SK-N-SH treated with all-trans-retinoic acid at 6 μM for 48 hours (cell line): ENCODE results near the gene GLMP.

Experiments used
- ATAC-seq: fragments of 200-7000 bp; cut with Tn5 transposase; 3 replicates; pipeline ENCODE4 v1.9.1; 2020; ENCODE audit warnings: mild to moderate bottlenecking, moderate library complexity
- ARNTL ChIP-seq: fragments of 450-650 bp; formaldehyde crosslinking; IDR thresholded peaks from 2 replicates; pipeline ENCODE4 v1.5.0; 2020; ENCODE audit warnings: low read depth, mild to moderate bottlenecking, moderate library complexity, borderline replicate concordance
- BACH2 ChIP-seq: fragments of 250-450 bp; sonication (Bioruptor Pico); IDR thresholded peaks from 2 replicates; pipeline ENCODE4 v1.9.0; 2021; ENCODE audit warnings: mild to moderate bottlenecking, borderline replicate concordance
- CREB5 ChIP-seq: fragments of 250-450 bp; sonication (Bioruptor Pico); IDR thresholded peaks from 2 replicates; pipeline ENCODE4 v1.5.1; 2020; ENCODE audit warnings: low read depth, mild to moderate bottlenecking, moderate library complexity
- CSDC2 ChIP-seq: fragments of 250-450 bp; sonication (Bioruptor Pico); IDR thresholded peaks from 2 replicates; pipeline ENCODE4 v1.5.0; 2020; ENCODE audit warnings: mild to moderate bottlenecking, moderate library complexity
- CSRNP3 ChIP-seq: fragments of 250-450 bp; sonication (Bioruptor Pico); IDR thresholded peaks from 2 replicates; pipeline ENCODE4 v1.5.1; 2021; ENCODE audit warnings: mild to moderate bottlenecking, moderate library complexity
- ESRRG ChIP-seq: fragments of 250-450 bp; sonication (Bioruptor Pico); IDR thresholded peaks from 2 replicates; pipeline ENCODE4 v1.6.1; 2021; ENCODE audit warnings: mild to moderate bottlenecking
- GLIS3 ChIP-seq: fragments of 250-450 bp; sonication (Bioruptor Pico); IDR thresholded peaks from 2 replicates; pipeline ENCODE4 v1.5.0; 2020; ENCODE audit warnings: mild to moderate bottlenecking, moderate library complexity
- ISL1 ChIP-seq: fragments of 250-450 bp; sonication (Bioruptor Pico); IDR thresholded peaks from 2 replicates; pipeline ENCODE4 v2.1.2; 2022; ENCODE audit warnings: mild to moderate bottlenecking, moderate library complexity
- OSR1 ChIP-seq: fragments of 250-450 bp; sonication (Bioruptor Pico); IDR thresholded peaks from 2 replicates; pipeline ENCODE4 v1.8.0; 2022; ENCODE audit warnings: moderate library complexity, mild to moderate bottlenecking, inconsistent platforms
- PATZ1 ChIP-seq: fragments of 250-450 bp; sonication (Bioruptor Pico); IDR thresholded peaks from 2 replicates; pipeline ENCODE4 v1.8.0; 2020; ENCODE audit warnings: mild to moderate bottlenecking, moderate library complexity, borderline replicate concordance
- POU6F1 ChIP-seq: fragments of 250-450 bp; sonication (Bioruptor Pico); IDR thresholded peaks from 2 replicates; pipeline ENCODE4 v1.8.0; 2021; ENCODE audit warnings: low read depth, mild to moderate bottlenecking, moderate library complexity, borderline replicate concordance
- PPARA ChIP-seq: fragments of 250-450 bp; sonication (Bioruptor Pico); IDR thresholded peaks from 2 replicates; pipeline ENCODE4 v1.5.0; 2020; ENCODE audit warnings: mild to moderate bottlenecking, borderline replicate concordance
- RARB ChIP-seq: fragments of 250-450 bp; sonication (Bioruptor Pico); IDR thresholded peaks from 2 replicates; pipeline ENCODE4 v1.8.0; 2021; ENCODE audit warnings: mild to moderate bottlenecking, moderate library complexity
- SNAI2 ChIP-seq: fragments of 250-450 bp; sonication (Bioruptor Pico); IDR thresholded peaks from 2 replicates; pipeline ENCODE4 v1.5.0; 2020; ENCODE audit warnings: mild to moderate bottlenecking, moderate library complexity
- TCF4 ChIP-seq: fragments of 250-450 bp; sonication (Bioruptor Pico); IDR thresholded peaks from 2 replicates; pipeline ENCODE4 v1.8.0; 2021; ENCODE audit warnings: mild to moderate bottlenecking, moderate library complexity, borderline replicate concordance
- TOX ChIP-seq: fragments of 250-450 bp; sonication (Bioruptor Pico); IDR thresholded peaks from 2 replicates; pipeline ENCODE4 v1.8.0; 2021; ENCODE audit warnings: mild to moderate bottlenecking, moderate library complexity, borderline replicate concordance
- TSHZ2 ChIP-seq: fragments of 250-450 bp; sonication (Bioruptor Pico); IDR thresholded peaks from 2 replicates; pipeline ENCODE4 v1.5.0; 2020; ENCODE audit warnings: mild to moderate bottlenecking, moderate library complexity
- ZC3H10 ChIP-seq: fragments of 250-450 bp; sonication (Bioruptor Pico); IDR thresholded peaks from 2 replicates; pipeline ENCODE4 v1.5.1; 2021; ENCODE audit warnings: mild to moderate bottlenecking, moderate library complexity
- ZFP3 ChIP-seq: fragments of 250-450 bp; sonication (Bioruptor Pico); IDR thresholded peaks from 2 replicates; pipeline ENCODE4 v1.5.0; 2020; ENCODE audit warnings: mild to moderate bottlenecking, moderate library complexity
- ZFP30 ChIP-seq: fragments of 450-650 bp; formaldehyde crosslinking; IDR thresholded peaks from 2 replicates; pipeline ENCODE4 v1.5.0; 2022; ENCODE audit warnings: mild to moderate bottlenecking, moderate library complexity
- ZNF565 ChIP-seq: fragments of 450-650 bp; formaldehyde crosslinking; conservative IDR thresholded peaks from 2 replicates; pipeline ENCODE4 v1.5.0; 2020; ENCODE audit warnings: low read depth, mild to moderate bottlenecking, moderate library complexity
- ZNF70 ChIP-seq: fragments of 450-650 bp; formaldehyde crosslinking; IDR thresholded peaks from 2 replicates; pipeline ENCODE4 v1.5.0; 2020; ENCODE audit warnings: mild to moderate bottlenecking, moderate library complexity
- ZNF8 ChIP-seq: fragments of 450-650 bp; formaldehyde crosslinking; IDR thresholded peaks from 2 replicates; pipeline ENCODE4 v1.5.0; 2020; ENCODE audit warnings: mild to moderate bottlenecking, moderate library complexity

The GLMP gene

GRCh38 chr1:156305215-156305614, 9.7 kb upstream of the GLMP start:
- TF ChIP-seq ZFP3 (CRISPR knock-in tag) (no peak), ZFP30 (CRISPR knock-in tag) (no peak), CSRNP3 (CRISPR knock-in tag) (no peak), ISL1 (CRISPR knock-in tag) (no peak), TOX (CRISPR knock-in tag) (no peak), POU6F1 (CRISPR knock-in tag) (no peak), ZNF8 (CRISPR knock-in tag) (no peak), CSDC2 (CRISPR knock-in tag) (no peak), RARB (no peak), ZNF70 (CRISPR knock-in tag) (no peak), SNAI2 (CRISPR knock-in tag) (no peak), PPARA (CRISPR knock-in tag) (no peak), TCF4 (CRISPR knock-in tag) (no peak), CREB5 (no peak), ZC3H10 (CRISPR knock-in tag) (no peak), BACH2 (CRISPR knock-in tag) (no peak), GLIS3 (no peak), ARNTL (CRISPR knock-in tag) (no peak), OSR1 (no peak), TSHZ2 (CRISPR knock-in tag) (no peak)
- TF ChIP-seq, all 23 proteins: peak for 0
- ATAC-seq: no peak

- no peak for ATAC-seq
- no peak for TF ChIP-seq ISL1 (CRISPR knock-in tag)
- no peak for TF ChIP-seq TCF4 (CRISPR knock-in tag)
- no peak for TF ChIP-seq PATZ1
- TF ChIP-seq CSDC2 (CRISPR knock-in tag): no peak
- no peak for TF ChIP-seq ARNTL (CRISPR knock-in tag)
- TF ChIP-seq ESRRG (CRISPR knock-in tag): no peak
- TF ChIP-seq ZFP3 (CRISPR knock-in tag): no peak
- no peak for TF ChIP-seq TSHZ2 (CRISPR knock-in tag)
- TF ChIP-seq GLIS3: no peak
- TF ChIP-seq ZFP30 (CRISPR knock-in tag): no peak
- TF ChIP-seq BACH2 (CRISPR knock-in tag): no peak
- no peak for TF ChIP-seq POU6F1 (CRISPR knock-in tag)
- TF ChIP-seq ZNF70 (CRISPR knock-in tag): no peak
- no peak for TF ChIP-seq CREB5
- no peak for TF ChIP-seq OSR1
- TF ChIP-seq ZNF565: no peak
- TF ChIP-seq SNAI2 (CRISPR knock-in tag): no peak
Observed at GRCh38 chr1:156303241-156303640, 7.8 kb upstream of the GLMP start.
